ENCODE results near the gene TBL1Y.

DNA sequence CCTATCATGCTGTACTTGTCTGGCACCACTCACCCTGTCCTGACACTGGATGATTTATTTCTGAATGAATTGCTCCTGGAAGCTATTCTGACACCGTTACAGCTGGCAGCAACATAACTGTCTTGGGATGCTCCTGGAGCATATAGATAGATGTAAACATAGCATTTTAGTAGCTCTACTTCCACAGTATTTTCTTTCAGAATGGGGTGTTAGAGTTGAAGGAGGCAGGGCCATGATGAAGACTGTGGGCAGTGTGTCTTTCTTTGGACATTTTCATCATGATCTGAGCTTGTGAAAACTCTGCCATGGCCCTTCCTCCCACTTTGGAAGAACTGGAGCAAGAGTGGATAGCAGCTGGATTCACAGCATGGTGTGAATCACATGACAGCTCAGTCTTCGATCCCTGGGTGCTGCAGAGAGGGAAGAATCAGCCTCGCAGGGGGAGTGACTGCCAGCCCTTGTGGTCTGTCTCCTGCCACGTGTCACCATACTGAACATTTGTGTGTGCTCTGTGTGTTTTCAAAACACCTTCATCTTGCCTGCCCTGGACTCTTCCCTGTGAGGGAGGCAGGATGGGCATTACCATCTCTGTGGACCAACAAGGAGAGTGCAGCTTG lies 61.9 kb downstream of the TBL1Y start:
- TF ChIP-seq, protein P1, sequence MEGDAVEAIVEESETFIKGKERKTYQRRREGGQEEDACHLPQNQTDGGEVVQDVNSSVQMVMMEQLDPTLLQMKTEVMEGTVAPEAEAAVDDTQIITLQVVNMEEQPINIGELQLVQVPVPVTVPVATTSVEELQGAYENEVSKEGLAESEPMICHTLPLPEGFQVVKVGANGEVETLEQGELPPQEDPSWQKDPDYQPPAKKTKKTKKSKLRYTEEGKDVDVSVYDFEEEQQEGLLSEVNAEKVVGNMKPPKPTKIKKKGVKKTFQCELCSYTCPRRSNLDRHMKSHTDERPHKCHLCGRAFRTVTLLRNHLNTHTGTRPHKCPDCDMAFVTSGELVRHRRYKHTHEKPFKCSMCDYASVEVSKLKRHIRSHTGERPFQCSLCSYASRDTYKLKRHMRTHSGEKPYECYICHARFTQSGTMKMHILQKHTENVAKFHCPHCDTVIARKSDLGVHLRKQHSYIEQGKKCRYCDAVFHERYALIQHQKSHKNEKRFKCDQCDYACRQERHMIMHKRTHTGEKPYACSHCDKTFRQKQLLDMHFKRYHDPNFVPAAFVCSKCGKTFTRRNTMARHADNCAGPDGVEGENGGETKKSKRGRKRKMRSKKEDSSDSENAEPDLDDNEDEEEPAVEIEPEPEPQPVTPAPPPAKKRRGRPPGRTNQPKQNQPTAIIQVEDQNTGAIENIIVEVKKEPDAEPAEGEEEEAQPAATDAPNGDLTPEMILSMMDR (IDR thresholded peaks at IDR 0.05): no peak
- TF ChIP-seq POLR2A (IDR thresholded peaks at IDR 0.05): no peak
